HepG2 (cell line): ENCODE measurements around the gene PARM1. TPM values are rescaled to one million over a fixed set of nuclear protein-coding genes. Genes with fewer than 3 reads are reported as not detected.

Experiments
- ATAC-seq: fragments of 200-7000 bp; cut with Tn5 transposase; 3 replicates; pipeline ENCODE4 v1.9.1; 2020; ENCODE audit warnings: mild to moderate bottlenecking, moderate library complexity
- BruUV-seq: library from RNA; stranded (reverse); fragments of 400-500 nt; replicated peaks from 2 replicates; lab custom pipeline; 2021; lab: Mats Ljungman, UMichigan
- CTCF ChIA-PET: fragments of 300-600 bp; formaldehyde crosslinking; extraction: SDS; loops from one replicate; lab custom pipeline; 2021; ENCODE audit warnings: low total read pairs, inconsistent platforms, low intra/inter-chr PET ratio; lab: Yijun Ruan, JAX
- POLR2A ChIA-PET: fragments of 350-600 bp; sonication (Branson Sonifier 250); formaldehyde crosslinking; loops from one replicate; lab custom pipeline; 2020; ENCODE audit warnings: antibody characterized with exemption, inconsistent platforms; lab: Yijun Ruan, JAX
- DNase-seq: peaks from one replicate; pipeline ENCODE4 v3.0.0-alpha.2; 2015; ENCODE audit warnings: low spot score
- FAIRE-seq: peaks from 3 replicates; lab custom pipeline; 2011; peaks lifted over from hg19 to GRCh38; lab: Jason Lieb, UNC
- H2AFZ ChIP-seq: one replicate; pipeline ENCODE4 v1.6.1; 2011; ENCODE audit warnings: low read length, inconsistent platforms
- H3K27ac ChIP-seq: fragments of 300-600 bp; 3 replicates; pipeline ENCODE4 v1.8.0; 2011; ENCODE audit warnings: mixed run types, mild to moderate bottlenecking, mixed read lengths, low read length, inconsistent platforms; ENCODE audit not compliant: insufficient read depth; ENCODE audit errors: extremely low read length
- H3K27me3 ChIP-seq, 2 experiments: fragments of 200-600 bp in 1 of 2; 2 replicates in 1 of 2; 3 replicates in 1 of 2; pipeline versions ENCODE4 v1.6.0 to v1.8.0; 2011; ENCODE audit warnings: low read length in 2 of 2, mild to moderate bottlenecking in 2 of 2, moderate library complexity in 2 of 2, inconsistent platforms in 1 of 2; ENCODE audit not compliant: insufficient read depth in 2 of 2, control insufficient read depth in 1 of 2
- H3K36me3 ChIP-seq, 2 experiments: fragments of 200-600 bp in 1 of 2; replicated peaks in 1 of 2; 2 replicates in 1 of 2; 3 replicates in 1 of 2; pipeline versions ENCODE4 v1.5.1 to v1.8.0; 2011; ENCODE audit warnings: low read length in 2 of 2, inconsistent platforms in 1 of 2; ENCODE audit not compliant: insufficient read depth in 2 of 2, control insufficient read depth in 1 of 2
- H3K4me1 ChIP-seq: 2 replicates; pipeline ENCODE4 v1.5.1; 2012; ENCODE audit warnings: low read length, inconsistent platforms; ENCODE audit not compliant: insufficient read depth
- H3K4me2 ChIP-seq: 2 replicates; pipeline ENCODE4 v1.6.0; 2011; ENCODE audit warnings: low read depth, low read length, inconsistent platforms
- H3K4me3 ChIP-seq, 3 experiments: fragments of 200-600 bp in 1 of 3; sonication (generic), shearing (Covaris generic) in 1 of 3; replicated peaks in 1 of 3; 2 replicates each; pipeline ENCODE4 v1.5.1; 2011 to 2016; ENCODE audit warnings: low read length in 3 of 3, inconsistent platforms in 2 of 3, low read depth in 2 of 3, mild to moderate bottlenecking in 2 of 3, control low read depth in 1 of 3, mixed read lengths in 1 of 3; ENCODE audit not compliant: insufficient read depth in 1 of 3
- H3K79me2 ChIP-seq: one replicate; pipeline ENCODE4 v1.6.1; 2011; ENCODE audit warnings: low read length, inconsistent platforms; ENCODE audit not compliant: insufficient read depth
- H3K9ac ChIP-seq: 2 replicates; pipeline ENCODE4 v1.6.0; 2011; ENCODE audit warnings: mild to moderate bottlenecking, low read depth, low read length, inconsistent platforms; ENCODE audit not compliant: insufficient read depth
- H3K9me3 ChIP-seq: 2 replicates; pipeline ENCODE4 v1.5.1; 2012; ENCODE audit warnings: mild to moderate bottlenecking, low read length
- H4K20me1 ChIP-seq: 2 replicates; pipeline ENCODE4 v1.6.0; 2011; ENCODE audit warnings: inconsistent platforms, mild to moderate bottlenecking, low read length, moderate library complexity; ENCODE audit not compliant: insufficient read depth
- AHDC1 ChIP-seq: sonication (generic); formaldehyde crosslinking; IDR thresholded peaks from 2 replicates; pipeline ENCODE4 v1.5.1; 2020; ENCODE audit warnings: mild to moderate bottlenecking, missing genetic modification reagents, borderline replicate concordance
- MBD4 ChIP-seq: IDR thresholded peaks from 2 replicates; pipeline ENCODE4 v1.6.1; 2012; ENCODE audit warnings: low read length, inconsistent platforms, borderline replicate concordance
- SIN3B ChIP-seq: fragments of 150-350 bp; IDR thresholded peaks from 2 replicates; pipeline ENCODE4 v1.6.1; 2014; ENCODE audit warnings: low read length
- SMAD3 ChIP-seq: sonication (generic); formaldehyde crosslinking; IDR thresholded peaks from 2 replicates; pipeline ENCODE4 v1.4.0; 2020; ENCODE audit warnings: missing genetic modification reagents
- SRSF4 ChIP-seq: fragments of 200-400 bp; formaldehyde crosslinking; IDR thresholded peaks from one replicate; pipeline ENCODE4 v1.6.1; 2018; ENCODE audit warnings: mild to moderate bottlenecking, low read depth, low read length, moderate library complexity; ENCODE audit not compliant: poor library complexity, severe bottlenecking
- THAP8 ChIP-seq: sonication (generic); formaldehyde crosslinking; IDR thresholded peaks from 2 replicates; pipeline ENCODE4 v1.5.1; 2020; ENCODE audit warnings: missing genetic modification reagents, mild to moderate bottlenecking, borderline replicate concordance
- ZBED4 ChIP-seq: sonication (generic); formaldehyde crosslinking; IDR thresholded peaks from 2 replicates; pipeline ENCODE4 v1.4.0; 2020; ENCODE audit warnings: missing genetic modification reagents, borderline replicate concordance
- ZC3H13 ChIP-seq: sonication (generic); formaldehyde crosslinking; IDR thresholded peaks from 2 replicates; pipeline ENCODE4 v1.8.1; 2023; ENCODE audit warnings: mild to moderate bottlenecking, missing genetic modification reagents, moderate library complexity
- ZNF557 ChIP-seq: sonication (generic); formaldehyde crosslinking; IDR thresholded peaks from 2 replicates; pipeline ENCODE4 v1.4.0; 2020; ENCODE audit warnings: missing genetic modification reagents
- ZNF790 ChIP-seq: sonication (generic); formaldehyde crosslinking; IDR thresholded peaks from 2 replicates; pipeline ENCODE4 v1.8.0; 2022; ENCODE audit warnings: missing genetic modification reagents, mild to moderate bottlenecking, borderline replicate concordance
- WGBS: methylation state at CpG from one replicate; pipeline ENCODE4 v1.1.6; 2017; ENCODE audit warnings: low lambda C conversion rate; 5-methylcytosine and 5-hydroxymethylcytosine counted together
- in situ Hi-C: cut with HindIII; loops from 2 replicates; pipeline ENCODE4 v1.10.0; 2017; ENCODE audit warnings: low pct_unique_long_range_greater_than_20kb; ENCODE audit not compliant: extremely low pct_ligation_motif_present
- intact Hi-C: fragments of 100-400 bp; cut with micrococcal nuclease; formaldehyde crosslinking; loops from one replicate; pipeline ENCODE4 v1.10.0; 2022; ENCODE audit not compliant: unreplicated experiment
- polyA plus RNA-seq, 8 experiments: library from polyadenylated mRNA; depleted of rRNA in 3 of 8; stranded (reverse) in 7 of 8; unstranded in 1 of 8; fragments of >200 nt; fragmentation: Illumina TruSeq in 4 of 8; extraction: Trizol in 4 of 8; gene quantifications; 2 replicates each; pipeline versions ENCODE4 v1.2.1 to v1.2.3, GENCODE V29; 2011 to 2016; ENCODE audit warnings: low read depth in 4 of 8, missing spikeins in 1 of 8, mixed read lengths in 1 of 8; ENCODE audit not compliant: insufficient read depth in 1 of 8
- total RNA-seq, 5 experiments: library from RNA; depleted of rRNA; stranded (reverse); fragments of >200 nt; fragmentation: Illumina TruSeq; extraction: Trizol; gene quantifications; 2 replicates each; pipeline ENCODE4 v1.2.3, GENCODE V29; 2016; ENCODE audit warnings: low read depth in 1 of 5

The PARM1 gene
- total and polyA plus RNA-seq, 2 of the 13 experiments (the other 11 are each of a cell fraction or from before 2014, with no cell fraction given): not detected

- FAIRE-seq: no peak
- no peak for TF ChIP-seq ZNF557 (CRISPR knock-in tag)
- no peak for TF ChIP-seq MBD4
- TF ChIP-seq SRSF4: no peak
- no peak for TF ChIP-seq THAP8 (CRISPR knock-in tag)
- no peak for TF ChIP-seq AHDC1 (CRISPR knock-in tag)
- TF ChIP-seq ZNF790: no peak
- no peak for TF ChIP-seq ZBED4 (CRISPR knock-in tag)
- TF ChIP-seq SIN3B: no peak
- no peak for TF ChIP-seq ZC3H13 (CRISPR knock-in tag)
- no peak for TF ChIP-seq SMAD3 (CRISPR knock-in tag)
Measured at GRCh38 chr4:75004755-75005668, 72.1 kb downstream of the PARM1 start.

More at GRCh38 chr4:75004755-75005668, 72.1 kb downstream of the PARM1 start:
- no TSS peak for BruUV-seq
- DNase-seq (no peak), ATAC-seq (no peak)
- no peaks in the 10 kb centered on the region for H3K4me1 ChIP-seq
- no peak overlapping the region for H3K4me2 ChIP-seq
- intact Hi-C loops (no loop called here), in situ Hi-C loops (no loop called here)
- H3K9me3 ChIP-seq: no peaks in the 10 kb centered on the region
- H2AFZ ChIP-seq: no peak overlapping the region
- H3K9ac ChIP-seq: no peak overlapping the region
- WGBS: 29% methylated on average over 9 of the region's 9 CpGs
- H3K4me3 ChIP-seq: no peak overlapping the region
- H3K79me2 ChIP-seq: no peaks in the 10 kb centered on the region
- POLR2A ChIA-PET: no interaction called here
- CTCF ChIA-PET: no interaction called here
- H4K20me1 ChIP-seq: no peaks in the 10 kb centered on the region
- no peak overlapping the region for H3K27ac ChIP-seq
- H3K27me3 ChIP-seq: peaks cover 0 to 1% of the 10 kb centered on the region in 2 experiments; a peak in 1 of 5 replicates
- H3K36me3 ChIP-seq: no peaks in the 10 kb centered on the region
